GM23338 (cell line): Measurements from ENCODE around the gene SETBP1. TPM values are rescaled to one million over a fixed set of nuclear protein-coding genes. Genes with fewer than 3 reads are reported as not detected.

ENCODE experiments used
- ATAC-seq: fragments of 200-7000 bp; cut with Tn5 transposase; 3 replicates; pipeline ENCODE4 v1.9.1; 2020
- DNase-seq: peaks from one replicate; pipeline ENCODE4 v3.0.0-alpha.2; 2015; ENCODE audit warnings: low spot score
- H2AFZ ChIP-seq: fragments of 200-600 bp; sonication (generic); 2 replicates; pipeline ENCODE4 v1.8.0; 2016; ENCODE audit warnings: antibody characterized with exemption, mild to moderate bottlenecking, moderate library complexity
- H3F3A ChIP-seq: fragments of 200-600 bp; sonication (generic); replicated peaks from 2 replicates; pipeline ENCODE4 v1.8.0; 2017; ENCODE audit warnings: antibody characterized with exemption, mixed run types, low read depth
- H3K27ac ChIP-seq: fragments of 200-600 bp; sonication (generic); 2 replicates; pipeline ENCODE4 v1.6.1; 2016; ENCODE audit warnings: low read depth
- H3K27me3 ChIP-seq: fragments of 200-600 bp; sonication (generic); 2 replicates; pipeline ENCODE4 v1.8.0; 2016; ENCODE audit warnings: mild to moderate bottlenecking, mixed run types, moderate library complexity; ENCODE audit not compliant: insufficient read depth
- H3K36me3 ChIP-seq: fragments of 200-600 bp; sonication (generic); 2 replicates; pipeline ENCODE4 v1.8.0; 2016; ENCODE audit warnings: mild to moderate bottlenecking; ENCODE audit not compliant: insufficient read depth
- H3K4me1 ChIP-seq: fragments of 200-600 bp; sonication (generic); 2 replicates; pipeline ENCODE4 v1.8.0; 2016; ENCODE audit warnings: mild to moderate bottlenecking, moderate library complexity; ENCODE audit not compliant: insufficient read depth
- H3K4me2 ChIP-seq: fragments of 200-600 bp; sonication (generic); 2 replicates; pipeline ENCODE4 v1.7.1; 2017; ENCODE audit warnings: mixed run types
- H3K4me3 ChIP-seq: fragments of 200-600 bp; sonication (generic); 2 replicates; pipeline ENCODE4 v1.6.1; 2016; ENCODE audit warnings: mixed run types
- H3K79me2 ChIP-seq: fragments of 200-600 bp; sonication (generic); replicated peaks from 2 replicates; pipeline ENCODE4 v1.8.0; 2017; ENCODE audit warnings: mild to moderate bottlenecking; ENCODE audit not compliant: insufficient read depth
- H3K9me2 ChIP-seq: fragments of 200-600 bp; sonication (generic); 2 replicates; pipeline ENCODE4 v1.8.0; 2017; ENCODE audit not compliant: insufficient read depth
- H4K20me1 ChIP-seq: fragments of 200-600 bp; sonication (generic); replicated peaks from 2 replicates; pipeline ENCODE4 v1.8.0; 2017; ENCODE audit warnings: mild to moderate bottlenecking; ENCODE audit not compliant: insufficient read depth
- H3K27ac Mint-ChIP-seq: 2 replicates; pipeline ENCODE4 v1.8.0; 2020; ENCODE audit warnings: inconsistent platforms, mild to moderate bottlenecking, moderate library complexity, mixed read lengths
- H3K27me3 Mint-ChIP-seq: 3 replicates; pipeline ENCODE4 v1.8.0; 2022; ENCODE audit warnings: low read depth, mild to moderate bottlenecking, moderate library complexity, mixed read lengths, inconsistent platforms; ENCODE audit not compliant: insufficient read depth, poor library complexity
- H3K36me3 Mint-ChIP-seq: 3 replicates; pipeline ENCODE4 v1.8.0; 2021; ENCODE audit warnings: low read depth, mild to moderate bottlenecking, inconsistent platforms, moderate library complexity, mixed read lengths
- H3K4me1 Mint-ChIP-seq: 3 replicates; pipeline ENCODE4 v1.8.0; 2020; ENCODE audit warnings: mild to moderate bottlenecking, inconsistent platforms, mixed read lengths
- H3K4me3 Mint-ChIP-seq: 3 replicates; pipeline ENCODE4 v1.8.0; 2021; ENCODE audit warnings: moderate library complexity, mild to moderate bottlenecking, inconsistent platforms, mixed read lengths
- H3K9me3 Mint-ChIP-seq: 3 replicates; pipeline ENCODE4 v1.8.0; 2020; ENCODE audit warnings: moderate library complexity, mild to moderate bottlenecking, inconsistent platforms, mixed read lengths
- CTCF ChIP-seq, 2 experiments: fragments of 200-600 bp in 1 of 2; sonication (generic) in 1 of 2; conservative IDR thresholded peaks; 2 replicates each; pipeline versions ENCODE4 v1.5.1 to v1.6.1; 2016 to 2017; ENCODE audit warnings: antibody characterized with exemption in 2 of 2, low read depth in 2 of 2, mild to moderate bottlenecking in 2 of 2, moderate library complexity in 1 of 2
- ETS1 ChIP-seq: IDR thresholded peaks from 2 replicates; pipeline ENCODE4 v1.6.1; 2016; ENCODE audit warnings: antibody characterized with exemption
- EZH2phosphoT487 ChIP-seq: fragments of 200-600 bp; sonication (generic); IDR thresholded peaks from one replicate; pipeline ENCODE4 v1.8.1; 2018; ENCODE audit warnings: antibody characterized with exemption; ENCODE audit not compliant: unreplicated experiment
- JUNB ChIP-seq: IDR thresholded peaks from one replicate; pipeline ENCODE4 v1.6.1; 2016; ENCODE audit warnings: antibody characterized with exemption; ENCODE audit not compliant: unreplicated experiment
- NANOG ChIP-seq: IDR thresholded peaks from 2 replicates; pipeline ENCODE4 v1.6.1; 2016; ENCODE audit warnings: antibody characterized with exemption, borderline replicate concordance
- STAT1 ChIP-seq: IDR thresholded peaks from one replicate; pipeline ENCODE4 v1.6.1; 2016; ENCODE audit warnings: antibody characterized with exemption; ENCODE audit not compliant: unreplicated experiment
- ZNF114 ChIP-seq: fragments of 250-450 bp; sonication (Bioruptor Pico); IDR thresholded peaks from 2 replicates; pipeline ENCODE4 v1.5.0; 2020; ENCODE audit warnings: mild to moderate bottlenecking, moderate library complexity
- ZNF331 ChIP-seq: fragments of 250-450 bp; sonication (Bioruptor Pico); IDR thresholded peaks from 2 replicates; pipeline ENCODE4 v1.5.0; 2020; ENCODE audit warnings: low read depth, mild to moderate bottlenecking, moderate library complexity
- ZNF462 ChIP-seq: fragments of 250-450 bp; sonication (Bioruptor Pico); IDR thresholded peaks from 2 replicates; pipeline ENCODE4 v1.5.0; 2020; ENCODE audit warnings: mild to moderate bottlenecking, moderate library complexity
- polyA plus RNA-seq: library from polyadenylated mRNA; unstranded; fragments of >200 nt; fragmentation: Nextera tagmentation; extraction: Ambion mirVana; gene quantifications from 2 replicates; pipeline ENCODE4 v1.2.1, GENCODE V29; 2016
- total RNA-seq: library from RNA; depleted of rRNA; stranded (reverse); fragments of >200 nt; shearing (Covaris generic); gene quantifications from 2 replicates; pipeline ENCODE4 v1.2.3, GENCODE V29; 2014

The SETBP1 gene
- total and polyA plus RNA-seq, 2 experiments from 2014 or later = 1.6 to 5.5 TPM

GRCh38 chr18:44766450-44766849 is 85.8 kb downstream of the SETBP1 start:
- no peak overlapping the region for H3K4me3 ChIP-seq
- DNase-seq (no peak), ATAC-seq (no peak)
- H2AFZ ChIP-seq = no peak overlapping the region
- H4K20me1 ChIP-seq = no peaks in the 10 kb centered on the region
- H3K79me2 ChIP-seq = no peaks in the 10 kb centered on the region
- peaks cover 5% of the 10 kb centered on the region; the same call in 1 of the 2 replicates for H3K9me2 ChIP-seq
- no peaks in the 10 kb centered on the region for H3K27me3 ChIP-seq
- Mint-ChIP-seq H3K4me3 (no peak overlapping the region), H3K36me3 (no peaks in the 10 kb centered on the region), H3K9me3 (no peaks in the 10 kb centered on the region), H3K27me3 (peaks cover 3% of the 10 kb centered on the region), H3K27ac (no peak overlapping the region), H3K4me1 (peaks cover 31% of the 10 kb centered on the region)
- TF ChIP-seq ZNF331 = no peak
- no peak for TF ChIP-seq CTCF (conservative IDR thresholded peaks at IDR 0.05; ENCODE audit: low read depth in 2 of 2)
- TF ChIP-seq NANOG = no peak
- H3K27ac ChIP-seq = no peak overlapping the region
- no peak overlapping the region for H3K4me2 ChIP-seq
- no peaks in the 10 kb centered on the region for H3F3A ChIP-seq
- peaks cover 17% of the 10 kb centered on the region; the same call in 1 of the 2 replicates for H3K4me1 ChIP-seq
- H3K36me3 ChIP-seq = no peaks in the 10 kb centered on the region

- DNase-seq = no peak
- H3F3A ChIP-seq = no peaks in the 10 kb centered on the region
- no peak overlapping the region for H3K27ac Mint-ChIP-seq
- TF ChIP-seq ZNF114 (CRISPR knock-in tag) (no peak), STAT1 (no peak), NANOG (no peak), ZNF331 (no peak), ETS1 (no peak), ZNF462 (CRISPR knock-in tag) (no peak), JUNB (no peak), CTCF (conservative IDR thresholded peaks at IDR 0.05; ENCODE audit: low read depth in 2 of 2) (no peak), EZH2phosphoT487 (no peak)
- peaks cover 17% of the 10 kb centered on the region; the same call in 1 of the 2 replicates for H3K4me1 ChIP-seq
- H3K9me2 ChIP-seq = peaks cover 5% of the 10 kb centered on the region; the same call in 1 of the 2 replicates
- H3K4me2 ChIP-seq = no peak overlapping the region
- H3K27me3 ChIP-seq = no peaks in the 10 kb centered on the region
- H3K4me3 ChIP-seq = no peak overlapping the region
- H4K20me1 ChIP-seq = no peaks in the 10 kb centered on the region
- H3K4me3 Mint-ChIP-seq = no peak overlapping the region
- H3K36me3 ChIP-seq = no peaks in the 10 kb centered on the region
- no peaks in the 10 kb centered on the region for H3K79me2 ChIP-seq
- ATAC-seq = no peak
- H3K9me3 Mint-ChIP-seq = no peaks in the 10 kb centered on the region
- H2AFZ ChIP-seq = no peak overlapping the region
- H3K27ac ChIP-seq = no peak overlapping the region
- peaks cover 3% of the 10 kb centered on the region for H3K27me3 Mint-ChIP-seq
- peaks cover 35% of the 10 kb centered on the region for H3K4me1 Mint-ChIP-seq
- H3K36me3 Mint-ChIP-seq = no peaks in the 10 kb centered on the region
These were observed 87.1 kb downstream of the SETBP1 start for GRCh38 chr18:44767807-44768206.
